ENCODE measurements around the gene ITPK1. TPM values are rescaled to one million over a fixed set of nuclear protein-coding genes. Genes with fewer than 3 reads are reported as not detected.

Gene ITPK1
- total RNA-seq, 1 donor from 2014 or later = 43.0 TPM

DNA sequence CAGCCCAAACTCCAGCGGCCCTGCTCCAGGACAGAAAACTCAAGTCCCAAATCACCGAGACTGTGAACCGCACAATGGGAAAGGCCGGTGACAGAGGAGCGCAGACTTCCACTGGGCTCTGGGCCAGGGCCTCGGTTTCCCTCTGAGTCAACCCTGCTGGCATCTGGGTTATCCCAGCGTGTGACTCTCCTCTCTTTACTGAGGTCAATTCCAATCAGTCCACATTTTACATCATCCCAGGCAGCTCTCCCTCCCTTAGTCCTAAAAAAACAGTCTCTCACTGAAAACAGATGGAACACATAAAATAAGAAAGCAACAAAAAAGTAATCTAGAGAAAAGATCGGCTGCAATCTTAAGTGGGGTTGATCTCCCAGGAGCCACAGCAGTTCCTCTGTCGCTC lies 36.9 kb downstream of the ITPK1 start:
- POLR2A ChIA-PET = no interaction called here
- H3K4me3 Mint-ChIP-seq = no peak overlapping the region
- TF ChIP-seq, protein P1, sequence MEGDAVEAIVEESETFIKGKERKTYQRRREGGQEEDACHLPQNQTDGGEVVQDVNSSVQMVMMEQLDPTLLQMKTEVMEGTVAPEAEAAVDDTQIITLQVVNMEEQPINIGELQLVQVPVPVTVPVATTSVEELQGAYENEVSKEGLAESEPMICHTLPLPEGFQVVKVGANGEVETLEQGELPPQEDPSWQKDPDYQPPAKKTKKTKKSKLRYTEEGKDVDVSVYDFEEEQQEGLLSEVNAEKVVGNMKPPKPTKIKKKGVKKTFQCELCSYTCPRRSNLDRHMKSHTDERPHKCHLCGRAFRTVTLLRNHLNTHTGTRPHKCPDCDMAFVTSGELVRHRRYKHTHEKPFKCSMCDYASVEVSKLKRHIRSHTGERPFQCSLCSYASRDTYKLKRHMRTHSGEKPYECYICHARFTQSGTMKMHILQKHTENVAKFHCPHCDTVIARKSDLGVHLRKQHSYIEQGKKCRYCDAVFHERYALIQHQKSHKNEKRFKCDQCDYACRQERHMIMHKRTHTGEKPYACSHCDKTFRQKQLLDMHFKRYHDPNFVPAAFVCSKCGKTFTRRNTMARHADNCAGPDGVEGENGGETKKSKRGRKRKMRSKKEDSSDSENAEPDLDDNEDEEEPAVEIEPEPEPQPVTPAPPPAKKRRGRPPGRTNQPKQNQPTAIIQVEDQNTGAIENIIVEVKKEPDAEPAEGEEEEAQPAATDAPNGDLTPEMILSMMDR (IDR thresholded peaks at IDR 0.05) = no peak

DNA sequence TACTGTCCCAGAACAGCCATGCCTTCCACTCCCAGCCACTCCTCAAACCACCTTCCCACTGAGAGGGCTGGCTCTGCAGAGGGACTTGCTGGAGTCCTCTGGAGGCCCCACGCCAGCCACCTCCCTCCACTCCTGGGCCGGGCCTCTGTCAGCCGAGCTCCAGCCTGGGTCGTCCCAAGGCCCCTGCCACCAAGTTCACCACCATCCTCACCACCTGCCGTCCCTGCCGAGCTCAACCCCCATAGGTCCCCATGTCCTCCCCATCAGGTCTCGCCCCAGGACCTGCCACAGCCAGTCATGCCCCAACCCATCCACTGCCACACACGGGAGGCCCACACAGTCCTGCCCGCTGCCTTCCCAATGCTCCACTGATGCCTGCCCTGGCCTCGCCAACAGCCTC lies 39.0 kb downstream of the ITPK1 start:
- DNase-seq = no peak
- ChIA-PET POLR2A (no interaction called here), CTCF (interaction anchor here (2.3 kb wide), 1 partner anchor 37 kb away, joined by 6 read pairs; no protein-coding TSS in a partner anchor)
- no peaks in the 10 kb centered on the region for H3K36me3 Mint-ChIP-seq (ENCODE audit: low read depth)
- H3K9me3 Mint-ChIP-seq = no peaks in the 10 kb centered on the region
- no peak overlapping the region for H3K4me3 Mint-ChIP-seq
- peaks cover 66% of the 10 kb centered on the region for H3K4me1 Mint-ChIP-seq
- TF ChIP-seq, protein P1 (IDR thresholded peaks at IDR 0.05) = no peak
- no peak for ATAC-seq (ENCODE audit: low read depth)
- H3K27me3 Mint-ChIP-seq = no peaks in the 10 kb centered on the region
- H3K27ac Mint-ChIP-seq = no peak overlapping the region
- intact Hi-C loops (cut with micrococcal nuclease) = no loop called here

More for the DNA sequence above, 36.9 kb downstream of the ITPK1 start:
- ATAC-seq (ENCODE audit: low read depth) = no peak
- Mint-ChIP-seq H3K27me3 (no peaks in the 10 kb centered on the region), H3K36me3 (ENCODE audit: low read depth) (no peaks in the 10 kb centered on the region), H3K27ac (peak overlapping the region; percentile 47), H3K4me1 (peaks cover 66% of the 10 kb centered on the region), H3K9me3 (no peaks in the 10 kb centered on the region)
- CTCF ChIA-PET = no interaction called here
- DNase-seq = no peak
- intact Hi-C loops (cut with micrococcal nuclease) = no loop called here

DNA sequence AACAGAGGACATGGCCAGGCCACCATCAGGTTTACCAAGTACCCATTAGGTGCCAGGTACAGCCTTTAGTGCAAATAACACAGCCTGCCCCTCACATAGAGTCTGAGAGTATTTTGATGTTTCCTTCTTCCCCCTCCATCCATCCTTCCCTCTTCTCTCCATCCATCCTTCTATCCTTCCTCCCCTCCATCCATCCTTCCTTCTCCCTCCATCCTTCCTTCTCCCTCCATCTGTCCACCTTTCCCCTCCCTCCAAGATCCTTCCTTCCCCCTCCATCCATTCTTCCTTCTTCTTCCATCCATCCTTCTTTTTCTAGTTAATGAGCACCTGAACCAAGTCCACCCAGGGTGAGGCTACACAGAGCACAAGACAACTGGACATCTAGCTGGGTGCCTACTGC lies 39.8 kb downstream of the ITPK1 start:
- DNase-seq (no peak), ATAC-seq (ENCODE audit: low read depth) (no peak)
- POLR2A ChIA-PET = interaction anchor here (0.7 kb wide), 3 partner anchors 29 to 1333 kb away, joined by 4 to 11 read pairs (median 7); no protein-coding TSS in a partner anchor
- CTCF ChIA-PET = no interaction called here
- H3K27me3 Mint-ChIP-seq = no peaks in the 10 kb centered on the region
- peaks cover 63% of the 10 kb centered on the region for H3K4me1 Mint-ChIP-seq
- H3K4me3 Mint-ChIP-seq = no peak overlapping the region
- no peaks in the 10 kb centered on the region for H3K9me3 Mint-ChIP-seq
- no peak overlapping the region for H3K27ac Mint-ChIP-seq
- intact Hi-C loops (cut with micrococcal nuclease) = no loop called here
- H3K36me3 Mint-ChIP-seq (ENCODE audit: low read depth) = no peaks in the 10 kb centered on the region
- TF ChIP-seq, protein P1 (IDR thresholded peaks at IDR 0.05) = no peak

DNA sequence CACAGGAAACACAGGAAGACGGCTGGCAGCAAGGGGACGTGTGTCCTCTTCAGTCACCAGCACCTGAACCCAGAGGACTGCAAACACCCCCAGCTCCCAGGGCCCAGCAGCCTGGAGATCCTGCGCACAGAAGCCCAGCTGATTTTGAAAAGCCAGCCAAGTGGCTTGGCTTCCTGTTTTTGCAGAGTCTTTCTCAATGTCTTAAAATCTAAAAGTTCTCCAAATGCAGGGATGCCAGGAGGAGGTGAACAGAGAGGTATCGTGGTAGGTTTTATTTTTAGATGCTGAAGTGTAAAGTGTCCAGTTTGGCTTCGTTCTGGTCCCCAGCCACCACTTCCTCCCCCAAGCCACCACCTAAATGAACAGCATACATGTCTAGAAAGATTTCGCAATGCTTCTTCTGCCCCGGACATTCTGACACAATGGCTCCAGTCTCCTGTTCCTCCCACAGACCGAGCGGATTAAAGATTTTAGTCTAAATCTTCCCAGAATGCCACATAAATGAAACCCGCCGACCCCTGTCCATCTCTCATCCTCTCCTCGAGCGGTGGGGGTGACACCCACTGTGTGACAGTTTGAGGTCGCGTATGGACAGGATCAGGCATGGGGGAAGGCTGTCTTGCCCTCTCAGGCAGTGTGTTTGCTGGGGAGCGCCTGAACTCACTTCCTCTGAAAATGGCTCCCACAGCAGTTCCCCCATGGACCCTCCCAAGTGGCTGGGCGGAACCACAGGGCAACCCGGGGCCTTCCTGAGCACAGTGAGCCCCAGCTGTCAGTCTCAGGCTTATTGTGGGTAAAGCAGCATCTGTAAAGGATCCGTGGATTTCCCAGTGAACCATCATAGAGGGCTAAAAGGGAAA lies 41.6 kb downstream of the ITPK1 start:
- ATAC-seq (ENCODE audit: low read depth) (peak; percentile 51), DNase-seq (no peak)
- Mint-ChIP-seq H3K9me3 (no peaks in the 10 kb centered on the region), H3K4me1 (peaks cover 54% of the 10 kb centered on the region), H3K27ac (peak overlapping the region; percentile 80), H3K4me3 (peak overlapping the region; percentile 75), H3K36me3 (ENCODE audit: low read depth) (no peaks in the 10 kb centered on the region), H3K27me3 (no peaks in the 10 kb centered on the region)
- TF ChIP-seq, protein P1 (IDR thresholded peaks at IDR 0.05) = no peak
- intact Hi-C loops (cut with micrococcal nuclease) = no loop called here
- ChIA-PET POLR2A (no interaction called here), CTCF (no interaction called here)

DNA sequence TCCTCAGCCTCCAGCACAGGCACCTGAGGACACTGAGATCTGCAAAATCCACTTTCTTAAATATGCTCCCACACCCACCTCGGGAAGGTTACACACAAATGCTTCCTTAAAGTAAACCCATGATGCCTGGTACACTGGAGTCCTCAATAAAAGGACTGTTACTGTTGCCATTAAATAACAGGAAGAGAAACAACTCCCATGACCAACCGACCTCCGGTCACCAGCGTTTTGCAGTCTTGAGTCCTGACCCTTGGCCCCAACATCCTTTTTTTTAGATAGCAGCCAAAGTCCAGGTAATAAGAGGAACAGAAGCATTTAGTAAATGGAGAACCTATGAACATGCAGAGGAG lies 42.4 kb downstream of the ITPK1 start:
- ATAC-seq (ENCODE audit: low read depth) (peak; percentile 21), DNase-seq (no peak)
- peaks cover 53% of the 10 kb centered on the region for H3K4me1 Mint-ChIP-seq
- no peaks in the 10 kb centered on the region for H3K27me3 Mint-ChIP-seq
- ChIA-PET CTCF (no interaction called here), POLR2A (interaction anchor here (0.6 kb wide), 1 partner anchor 350 kb away, joined by 5 read pairs; no protein-coding TSS in a partner anchor)
- peak overlapping the region; percentile 80 for H3K27ac Mint-ChIP-seq
- no peaks in the 10 kb centered on the region for H3K36me3 Mint-ChIP-seq (ENCODE audit: low read depth)
- peak overlapping the region; percentile 75 for H3K4me3 Mint-ChIP-seq
- intact Hi-C loops (cut with micrococcal nuclease) = no loop called here
- no peaks in the 10 kb centered on the region for H3K9me3 Mint-ChIP-seq
- TF ChIP-seq, protein P1 (IDR thresholded peaks at IDR 0.05) = no peak

Data from activated B cell treated with CpG ODN at 0.5 μM for 24 hours (primary cell).